ENCODE data around the gene PPM1L.

The PPM1L gene

GRCh38 chr3:160763073-160763472 lies 7.0 kb downstream of the PPM1L start:
- DNase-seq (ENCODE audit: low read depth) = no peak

- DNase-seq (ENCODE audit: low read depth) = no peak
Observed at GRCh38 chr3:160765211-160765610, 9.2 kb downstream of the PPM1L start.

GRCh38 chr3:160768031-160768430 lies 12.0 kb downstream of the PPM1L start:
- no peak for DNase-seq (ENCODE audit: low read depth)

- no peak for DNase-seq (ENCODE audit: low read depth)
Observed at GRCh38 chr3:160768918-160769317, 12.9 kb downstream of the PPM1L start.

- DNase-seq (ENCODE audit: low read depth) = no peak
Observed at GRCh38 chr3:160771811-160772459, 15.9 kb downstream of the PPM1L start.

- DNase-seq (ENCODE audit: low read depth) = no peak
Observed at GRCh38 chr3:160773722-160774121, 17.7 kb downstream of the PPM1L start.

- DNase-seq (ENCODE audit: low read depth) = no peak
Observed at GRCh38 chr3:160774172-160774571, 18.1 kb downstream of the PPM1L start.

GRCh38 chr3:160778480-160778879 lies 22.4 kb downstream of the PPM1L start:
- no peak for DNase-seq (ENCODE audit: low read depth)

- DNase-seq (ENCODE audit: low read depth) = no peak
Observed at GRCh38 chr3:160779040-160779439, 23.0 kb downstream of the PPM1L start.

GRCh38 chr3:160780245-160780644 lies 24.2 kb downstream of the PPM1L start:
- DNase-seq (ENCODE audit: low read depth) = no peak

GRCh38 chr3:160781402-160781801 lies 25.4 kb downstream of the PPM1L start:
- DNase-seq (ENCODE audit: low read depth) = no peak

GRCh38 chr3:160781863-160782262 lies 25.8 kb downstream of the PPM1L start:
- no peak for DNase-seq (ENCODE audit: low read depth)

GRCh38 chr3:160784853-160785252 lies 28.8 kb downstream of the PPM1L start:
- DNase-seq (ENCODE audit: low read depth) = no peak

- DNase-seq (ENCODE audit: low read depth) = no peak
Observed at GRCh38 chr3:160790726-160791125, 34.7 kb downstream of the PPM1L start.

- DNase-seq (ENCODE audit: low read depth) = no peak
Observed at GRCh38 chr3:160792540-160792939, 36.5 kb downstream of the PPM1L start.

GRCh38 chr3:160793722-160794252 lies 37.8 kb downstream of the PPM1L start:
- no peak for DNase-seq (ENCODE audit: low read depth)

GRCh38 chr3:160796089-160796812 lies 40.2 kb downstream of the PPM1L start:
- DNase-seq (ENCODE audit: low read depth) = no peak

- DNase-seq (ENCODE audit: low read depth) = no peak
Observed at GRCh38 chr3:160796813-160797164, 40.8 kb downstream of the PPM1L start.

GRCh38 chr3:160797356-160797755 lies 41.3 kb downstream of the PPM1L start:
- DNase-seq (ENCODE audit: low read depth) = no peak

- no peak for DNase-seq (ENCODE audit: low read depth)
Observed at GRCh38 chr3:160801386-160802118, 45.5 kb downstream of the PPM1L start.

- no peak for DNase-seq (ENCODE audit: low read depth)
Observed at GRCh38 chr3:160804762-160805161, 48.7 kb downstream of the PPM1L start.

GRCh38 chr3:160806094-160806493 lies 50.1 kb downstream of the PPM1L start:
- no peak for DNase-seq (ENCODE audit: low read depth)

- DNase-seq (ENCODE audit: low read depth) = no peak
Observed at GRCh38 chr3:160806686-160807085, 50.7 kb downstream of the PPM1L start.
